ENCODE results near the gene GBP4.

- TF ChIP-seq CTCF (IDR thresholded peaks at IDR 0.05 in 2 of 3, conservative IDR thresholded peaks at IDR 0.05 in 1 of 3; ENCODE audit: borderline replicate concordance in 1 of 3, insufficient read depth in 1 of 3, low read depth in 2 of 3, low read length in 2 of 3), result no peak
- no peak for TF ChIP-seq SRF (IDR thresholded peaks at IDR 0.05; ENCODE audit: low read depth)
- TF ChIP-seq POLR2A (IDR thresholded peaks at IDR 0.05; ENCODE audit: borderline replicate concordance, extremely low read depth, insufficient read depth, insufficient read length), result no peak
- no peak for TF ChIP-seq EZH2 (IDR thresholded peaks at IDR 0.05)
- no peak for TF ChIP-seq MAX (IDR thresholded peaks at IDR 0.05)
- TF ChIP-seq CEBPB (IDR thresholded peaks at IDR 0.05; ENCODE audit: low read depth), result no peak
- no peak for TF ChIP-seq RAD21 (IDR thresholded peaks at IDR 0.05; ENCODE audit: low read depth)
- no peak for TF ChIP-seq ATF3 (IDR thresholded peaks at IDR 0.05)
- no peak for TF ChIP-seq SIN3A (IDR thresholded peaks at IDR 0.05; ENCODE audit: low read depth)
- TF ChIP-seq REST (IDR thresholded peaks at IDR 0.05; ENCODE audit: low read depth), result no peak
- no peak for TF ChIP-seq JUND (IDR thresholded peaks at IDR 0.05)
- no peak for TF ChIP-seq ZFX (IDR thresholded peaks at IDR 0.05)
- no peak for TF ChIP-seq YY1 (IDR thresholded peaks at IDR 0.05; ENCODE audit: extremely low read depth, insufficient replicate concordance, low read depth, low read length)
Measured at GRCh38 chr1:89198491-89199072, at the start of gene GBP4.

Data from HCT116 (cell line).